Ovary (tissue), 3 donors: ENCODE measurements around the gene ADAM33.

ENCODE experiments used
- POLR2A ChIP-seq: fragments of 450-650 bp; IDR thresholded peaks from one replicate; pipeline ENCODE4 v1.6.1; 2017; ENCODE audit warnings: antibody characterized with exemption, mild to moderate bottlenecking, moderate library complexity
- TF ChIP-seq, protein P1 (sequence below), 3 donors: fragments of 450-650 bp in 2 of 3; fragments of 200-600 bp in 1 of 3; IDR thresholded peaks; one replicate each; pipeline versions ENCODE4 v1.5.1 to v1.8.0; 2016 to 2022; ENCODE audit warnings: antibody characterized with exemption in 3 of 3, mild to moderate bottlenecking in 1 of 3
- donor health status: DM: no; HTN: no; CAD: no.

DNA sequence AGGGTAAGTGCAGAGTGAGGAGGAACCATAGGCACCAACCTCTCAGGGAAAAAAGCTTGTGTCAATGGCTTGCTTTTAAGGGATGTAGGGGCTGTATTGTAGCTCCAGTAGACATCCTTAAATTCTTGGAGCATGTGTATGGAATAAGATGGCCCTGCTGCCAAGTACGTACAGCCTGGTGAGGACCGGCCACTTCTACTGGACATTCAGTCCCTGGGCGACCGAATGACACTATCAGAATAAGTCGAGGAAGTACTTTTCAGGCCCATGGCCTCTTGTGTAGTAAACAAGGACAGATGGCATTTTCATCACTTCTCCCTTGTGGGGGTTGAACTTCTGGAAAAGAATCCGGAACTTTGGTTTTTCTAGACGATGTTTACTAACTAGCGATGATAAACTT lies 51.4 kb downstream of the ADAM33 start:
- TF ChIP-seq, protein P1, sequence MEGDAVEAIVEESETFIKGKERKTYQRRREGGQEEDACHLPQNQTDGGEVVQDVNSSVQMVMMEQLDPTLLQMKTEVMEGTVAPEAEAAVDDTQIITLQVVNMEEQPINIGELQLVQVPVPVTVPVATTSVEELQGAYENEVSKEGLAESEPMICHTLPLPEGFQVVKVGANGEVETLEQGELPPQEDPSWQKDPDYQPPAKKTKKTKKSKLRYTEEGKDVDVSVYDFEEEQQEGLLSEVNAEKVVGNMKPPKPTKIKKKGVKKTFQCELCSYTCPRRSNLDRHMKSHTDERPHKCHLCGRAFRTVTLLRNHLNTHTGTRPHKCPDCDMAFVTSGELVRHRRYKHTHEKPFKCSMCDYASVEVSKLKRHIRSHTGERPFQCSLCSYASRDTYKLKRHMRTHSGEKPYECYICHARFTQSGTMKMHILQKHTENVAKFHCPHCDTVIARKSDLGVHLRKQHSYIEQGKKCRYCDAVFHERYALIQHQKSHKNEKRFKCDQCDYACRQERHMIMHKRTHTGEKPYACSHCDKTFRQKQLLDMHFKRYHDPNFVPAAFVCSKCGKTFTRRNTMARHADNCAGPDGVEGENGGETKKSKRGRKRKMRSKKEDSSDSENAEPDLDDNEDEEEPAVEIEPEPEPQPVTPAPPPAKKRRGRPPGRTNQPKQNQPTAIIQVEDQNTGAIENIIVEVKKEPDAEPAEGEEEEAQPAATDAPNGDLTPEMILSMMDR (IDR thresholded peaks at IDR 0.05) = no peak
- no peak for TF ChIP-seq POLR2A
